CD4-positive, alpha-beta T cell treated with Interleukin-6 at 100 ng/mL for 8 hours (primary cell): Measurements from ENCODE around the gene AHI1.
"Not testable (repeated sequence)": the region's sequence is repeated elsewhere in the genome, so short reads cannot be mapped to it uniquely, and the experiment has no call there.

ENCODE experiments used
- DNase-seq: peaks from one replicate; pipeline ENCODE4 v3.0.0-alpha.2; 2020; ENCODE audit warnings: mixed read lengths, low spot score

AHI1 gene

DNA sequence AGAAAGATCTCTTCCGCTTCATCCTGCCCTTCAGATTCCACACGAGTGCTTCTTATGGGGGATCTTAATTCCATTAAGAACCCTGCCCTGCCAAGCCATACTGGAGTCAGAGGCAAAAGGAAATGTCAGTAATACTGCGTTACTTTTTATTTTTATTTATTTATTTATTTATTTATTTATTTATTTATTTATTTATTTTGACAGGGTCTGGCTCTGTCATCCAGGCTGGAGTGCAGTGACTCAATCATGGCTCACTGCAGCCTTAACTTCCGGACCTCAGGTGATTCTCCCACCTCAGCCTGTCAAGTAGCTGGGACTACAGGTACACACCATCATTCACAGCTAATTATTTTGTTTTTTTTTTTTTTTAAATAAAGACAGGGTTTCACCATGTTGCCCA is 236.9 kb downstream of the AHI1 start:
- DNase-seq = no peak

GRCh38 chr6:135258970-135259369 is 238.6 kb downstream of the AHI1 start:
- DNase-seq = no peak

- no peak for DNase-seq
Measured at GRCh38 chr6:135257631-135258405, 239.7 kb downstream of the AHI1 start.

- DNase-seq = no peak
Measured at GRCh38 chr6:135256866-135257265, 240.7 kb downstream of the AHI1 start.

GRCh38 chr6:135254471-135254870 is 243.1 kb downstream of the AHI1 start:
- DNase-seq = no peak

GRCh38 chr6:135251498-135252441 is 245.8 kb downstream of the AHI1 start:
- DNase-seq = no peak

DNA sequence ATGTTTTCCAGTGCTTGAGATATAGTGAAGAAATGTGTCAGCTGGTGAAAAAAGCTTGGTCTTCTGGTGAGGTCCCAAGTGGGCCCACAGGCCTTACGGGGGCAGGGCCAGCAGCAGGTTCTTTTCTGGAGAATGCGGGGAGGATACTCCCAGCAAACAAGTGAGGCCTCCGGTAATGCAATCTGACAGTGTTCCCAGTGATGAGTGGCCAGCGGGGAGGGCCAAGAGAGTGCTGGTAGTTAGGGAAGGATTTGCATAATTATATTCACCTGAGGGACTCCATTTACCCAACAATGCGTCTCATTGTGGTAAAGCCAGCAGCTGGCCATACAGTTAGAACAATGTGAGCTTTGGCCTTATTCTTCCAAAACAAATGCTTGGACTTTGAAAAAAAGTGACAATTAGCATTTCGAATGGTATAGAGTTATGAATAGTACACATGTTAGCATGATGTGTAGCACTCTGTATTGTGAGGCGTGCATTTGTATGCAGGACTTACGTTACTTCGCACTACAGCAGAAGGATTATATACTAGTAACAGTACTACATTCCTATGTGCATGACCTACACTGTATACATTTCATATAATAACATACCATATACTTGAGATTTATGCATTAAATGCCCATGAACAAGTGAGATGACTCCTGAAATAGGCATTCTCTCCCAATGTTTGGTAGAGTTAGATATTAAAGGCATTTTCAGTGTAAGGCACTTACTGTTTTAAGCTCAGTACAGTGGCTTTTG is 246.6 kb downstream of the AHI1 start:
- no peak for DNase-seq

DNA sequence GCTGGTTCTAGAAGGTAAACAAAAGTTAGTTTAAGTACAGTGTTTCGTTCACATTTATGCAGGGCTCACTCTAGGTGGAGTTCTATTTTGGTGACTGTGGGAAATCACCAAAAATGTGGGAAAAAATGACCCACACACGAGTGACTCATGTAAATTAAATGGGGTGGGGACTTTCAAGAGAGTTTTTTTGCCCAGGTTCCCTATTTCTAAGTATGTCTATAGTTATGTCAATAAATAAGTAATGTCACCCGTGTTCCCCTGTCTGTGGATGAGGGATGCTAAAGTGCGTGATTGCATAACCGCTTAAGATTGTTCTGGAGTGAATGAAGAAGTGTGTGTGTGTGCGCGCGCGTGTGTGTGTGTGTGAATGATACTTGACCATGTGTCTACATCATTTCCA is 247.3 kb downstream of the AHI1 start:
- DNase-seq = no peak

- not testable (repeated sequence) for DNase-seq
Measured at GRCh38 chr6:135246412-135247012, 251.0 kb downstream of the AHI1 start.

GRCh38 chr6:135244805-135245204 is 252.7 kb downstream of the AHI1 start:
- DNase-seq = no peak

DNA sequence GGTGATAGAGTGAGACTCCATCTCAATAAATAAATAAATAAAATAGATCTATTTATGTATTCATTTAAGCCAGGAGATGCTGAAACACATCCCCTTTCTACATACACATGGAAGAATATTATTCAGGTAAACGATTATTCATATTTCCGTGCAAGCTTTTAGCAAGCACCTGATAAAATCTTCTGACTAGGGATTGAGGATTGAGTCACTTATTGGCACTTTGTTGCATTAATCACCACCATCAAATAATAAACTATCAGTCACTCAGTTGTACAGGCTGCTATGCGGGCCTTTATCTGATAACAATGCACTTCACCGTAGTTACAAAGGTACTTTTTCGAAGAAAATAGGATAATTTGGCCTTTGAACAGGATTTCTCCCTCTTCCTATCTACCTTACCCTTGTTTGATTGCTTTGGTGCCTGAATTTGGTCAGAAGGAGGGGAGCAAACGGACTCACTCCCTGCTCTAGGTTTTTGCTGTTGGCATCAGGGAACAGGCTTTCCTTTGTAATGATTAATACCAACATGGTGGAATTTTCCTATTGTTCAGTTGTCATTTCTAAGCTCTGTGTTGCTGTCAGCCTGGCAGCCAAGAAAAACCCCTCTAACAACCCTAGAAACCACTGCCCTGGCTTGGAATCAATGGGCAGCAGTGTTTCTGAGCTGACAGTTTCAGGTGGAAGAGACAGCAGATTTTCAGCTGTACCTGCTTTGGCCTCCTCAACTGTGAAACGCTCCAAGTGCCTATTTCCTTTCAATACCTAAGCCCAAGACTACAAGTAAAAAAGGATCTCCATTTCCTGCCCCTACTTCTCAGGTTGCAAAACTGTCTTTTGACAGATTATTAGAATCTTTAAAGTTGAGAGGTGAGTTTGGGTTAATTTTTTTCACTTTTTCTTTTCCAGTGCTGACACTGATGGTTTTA is 253.4 kb downstream of the AHI1 start:
- no peak for DNase-seq

GRCh38 chr6:135240711-135241110 is 256.8 kb downstream of the AHI1 start:
- DNase-seq = no peak

DNA sequence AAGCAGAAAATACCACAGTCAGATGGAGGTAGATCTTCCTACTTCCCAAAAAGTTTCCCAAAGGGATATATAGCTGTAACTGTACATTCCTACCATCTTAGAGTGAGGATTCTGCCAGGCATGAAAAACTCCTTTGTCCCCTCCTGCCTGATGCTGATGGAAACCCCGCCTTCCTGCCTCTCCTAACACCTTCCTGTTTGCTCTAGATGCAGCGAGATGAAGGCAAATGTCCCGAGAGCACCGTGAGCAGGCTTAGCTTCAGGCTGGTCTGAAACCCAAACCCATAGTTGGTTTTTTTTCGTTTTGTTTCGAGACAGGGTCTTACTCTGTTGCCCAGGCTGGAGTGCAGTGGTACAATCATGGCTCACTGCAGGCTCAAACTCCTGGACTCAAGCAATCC is 260.8 kb downstream of the AHI1 start:
- no peak for DNase-seq

DNA sequence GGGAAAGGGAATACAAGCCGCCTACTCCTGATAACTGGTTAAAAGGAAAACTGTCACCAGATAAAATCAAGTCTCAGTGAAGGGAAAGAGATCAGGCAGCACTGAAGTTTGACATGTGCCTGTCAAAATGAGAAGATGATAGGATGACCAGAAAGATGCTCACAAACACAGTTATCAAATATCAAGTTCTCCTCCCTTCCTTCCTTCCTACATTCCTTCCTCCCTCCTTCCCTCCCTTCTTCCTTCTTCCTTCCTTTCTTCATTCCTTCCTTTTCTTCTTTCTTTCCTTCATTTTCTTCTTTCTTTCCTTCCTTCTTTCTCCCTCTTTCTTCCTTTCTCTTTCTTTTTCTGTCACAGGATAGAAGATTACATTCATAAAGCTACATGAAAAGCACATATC is 261.2 kb downstream of the AHI1 start:
- DNase-seq = no peak

- DNase-seq = no peak
Measured at GRCh38 chr6:135235716-135236115, 261.8 kb downstream of the AHI1 start.

GRCh38 chr6:135234492-135234780 is 263.1 kb downstream of the AHI1 start:
- no peak for DNase-seq

DNA sequence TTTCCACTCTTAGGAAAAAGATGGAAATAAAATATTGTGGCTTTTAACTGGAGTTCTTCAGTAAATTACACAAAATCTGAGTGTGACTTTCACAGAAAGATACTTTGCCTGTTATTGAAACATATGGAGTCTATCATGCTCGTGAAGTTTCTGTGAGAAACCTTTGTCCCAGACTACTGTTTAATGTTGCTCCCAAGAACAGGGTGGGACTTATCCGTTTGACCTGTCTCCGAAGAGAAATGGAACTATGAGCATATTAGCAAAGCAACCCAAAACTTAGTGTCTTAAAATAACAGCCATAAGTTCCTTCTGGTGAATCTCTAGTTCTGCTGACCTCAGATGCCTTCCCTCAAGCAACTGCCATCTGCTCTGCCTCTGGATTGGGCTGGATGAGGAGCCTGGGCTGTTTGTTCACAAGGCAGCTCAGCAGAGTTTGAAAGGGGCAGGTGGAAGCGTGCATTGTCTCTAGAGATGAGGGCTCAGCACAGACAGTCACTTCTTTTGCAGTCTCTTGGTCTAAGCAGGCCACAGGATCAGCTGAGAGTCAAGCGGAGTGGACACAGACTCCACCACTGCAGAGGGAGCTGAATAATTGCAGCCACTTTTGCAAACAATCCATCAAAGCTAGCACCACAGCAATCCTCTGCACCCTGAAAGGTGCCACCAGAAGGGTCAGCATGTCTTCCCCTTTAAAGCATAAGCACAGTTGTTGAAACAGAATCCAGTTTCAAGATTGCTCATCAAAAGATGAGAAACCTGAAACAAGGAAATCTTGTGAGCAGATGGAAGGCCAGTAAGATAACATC is 263.7 kb downstream of the AHI1 start:
- DNase-seq = no peak
